SH-SY5Y (cell line): ENCODE data around the gene GLOD5.

ENCODE experiments used
- GATA2 ChIP-seq: IDR thresholded peaks from 2 replicates; pipeline ENCODE4 v1.6.1; 2011; ENCODE audit warnings: mild to moderate bottlenecking, low read depth, low read length
- GATA3 ChIP-seq: IDR thresholded peaks from 2 replicates; pipeline ENCODE4 v1.6.1; 2011; ENCODE audit warnings: low read depth, mild to moderate bottlenecking, low read length, moderate library complexity

Gene GLOD5

GRCh38 chrX:48761674-48762471, at the start of gene GLOD5:
TSS of gene GLOD5 (plus strand) at chrX:48761747. CDS start at chrX:48761791, 44 bp downstream.
- TF ChIP-seq GATA2 (no peak), GATA3 (no peak)

GRCh38 chrX:48711929-48712505, 49.5 kb upstream of the GLOD5 start:
- TF ChIP-seq GATA3 (no peak), GATA2 (no peak)

GRCh38 chrX:48713847-48714246, 47.7 kb upstream of the GLOD5 start:
- TF ChIP-seq GATA2 (no peak), GATA3 (no peak)

- TF ChIP-seq GATA2 (peak; percentile 40; the same call in 1 of the 2 replicates), GATA3 (peak; percentile 30; the same call in 1 of the 2 replicates)
These were observed 47.0 kb upstream of the GLOD5 start for GRCh38 chrX:48714573-48714972.

GRCh38 chrX:48715072-48715471, 46.5 kb upstream of the GLOD5 start:
- TF ChIP-seq GATA3 (no peak), GATA2 (no peak)

GRCh38 chrX:48715876-48716502, 45.6 kb upstream of the GLOD5 start:
- TF ChIP-seq GATA2 = no peak
- no peak for TF ChIP-seq GATA3

- no peak for TF ChIP-seq GATA3
These were observed 41.6 kb upstream of the GLOD5 start for GRCh38 chrX:48719958-48720357.

GRCh38 chrX:48720577-48721250, 40.8 kb upstream of the GLOD5 start:
- TF ChIP-seq GATA2 = no peak
- no peak for TF ChIP-seq GATA3

GRCh38 chrX:48721916-48722315, 39.6 kb upstream of the GLOD5 start:
- TF ChIP-seq GATA2 (no peak), GATA3 (no peak)

GRCh38 chrX:48726596-48726995, 35.0 kb upstream of the GLOD5 start:
- no peak for TF ChIP-seq GATA2
- no peak for TF ChIP-seq GATA3

GRCh38 chrX:48728653-48729052, 32.9 kb upstream of the GLOD5 start:
- TF ChIP-seq GATA3 = no peak
- no peak for TF ChIP-seq GATA2

GRCh38 chrX:48736303-48736702, 25.2 kb upstream of the GLOD5 start:
- TF ChIP-seq GATA3 = no peak
- no peak for TF ChIP-seq GATA2

- TF ChIP-seq GATA3 (no peak), GATA2 (no peak)
These were observed 24.7 kb upstream of the GLOD5 start for GRCh38 chrX:48736878-48737212.

GRCh38 chrX:48737213-48737938, 24.2 kb upstream of the GLOD5 start:
- no peak for TF ChIP-seq GATA2
- no peak for TF ChIP-seq GATA3
